ENCODE data around the gene TAX1BP1. TPM values are rescaled to one million over a fixed set of nuclear protein-coding genes. Genes with fewer than 3 reads are reported as not detected.

The TAX1BP1 gene
- total RNA-seq, 1 donor from 2014 or later, result 146 TPM

Other genes with a start within 250 kb of the TAX1BP1 start
- 31.3 TPM for gene HIBADH, start 77.3 kb upstream of the TAX1BP1 start, total RNA-seq